Measurements from ENCODE around the gene C3orf20.

C3orf20 gene

DNA sequence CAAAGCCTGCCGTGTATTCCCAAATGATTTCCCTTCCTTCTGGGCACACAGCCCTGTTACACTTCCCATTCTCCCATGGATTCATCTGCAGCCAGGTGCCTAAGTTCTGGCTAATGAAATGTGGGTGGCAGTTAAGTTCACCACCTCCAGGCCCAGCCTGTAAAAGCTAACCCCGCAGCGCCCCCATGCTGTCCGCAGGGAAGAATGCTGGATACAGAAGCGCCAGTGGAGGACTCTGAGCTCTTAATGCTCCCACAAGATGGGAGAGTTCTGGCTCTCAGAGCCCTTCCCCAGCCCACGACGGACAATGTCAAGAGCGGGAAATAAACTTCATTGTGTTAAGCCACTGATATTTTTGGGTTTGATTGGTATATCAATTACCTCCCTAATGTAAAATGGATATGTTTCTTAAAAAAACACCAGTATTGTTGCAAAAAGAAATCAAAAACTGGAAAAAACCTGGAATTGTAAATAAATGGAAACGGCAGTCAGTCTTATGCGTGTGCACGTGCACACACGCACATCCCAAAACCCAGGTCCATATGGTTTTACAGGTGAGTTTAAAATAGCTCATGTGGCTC is 106.1 kb downstream of the C3orf20 start:
- DNase-seq = no peak

DNA sequence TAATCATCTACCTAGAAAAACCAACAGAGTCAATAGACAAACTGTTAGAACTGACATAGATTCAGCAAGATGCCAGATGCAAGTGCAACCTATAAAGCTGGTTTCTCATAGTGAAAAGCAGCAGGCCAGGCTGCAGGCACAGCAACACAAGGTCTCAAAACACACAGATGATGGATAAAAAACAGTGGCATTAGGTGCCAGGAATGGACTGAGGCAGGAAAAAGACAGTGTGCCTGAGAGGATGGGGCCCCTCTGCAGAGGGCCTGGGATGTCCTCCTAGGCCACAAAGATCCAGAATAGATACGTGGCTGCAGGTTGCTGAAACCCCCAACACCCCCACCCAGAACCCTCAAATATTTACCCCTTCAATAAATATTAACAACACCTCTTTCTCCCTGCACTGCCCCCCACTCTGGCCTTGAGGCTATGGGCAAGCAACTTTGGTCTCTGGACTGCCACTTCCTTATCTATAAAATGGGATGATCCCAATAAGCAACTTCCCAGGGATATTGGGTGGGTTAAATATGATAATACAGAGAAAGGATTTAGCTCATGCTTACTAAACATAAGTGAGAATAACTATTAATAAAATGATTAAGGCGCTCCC is 108.6 kb downstream of the C3orf20 start:
- DNase-seq = no peak

- DNase-seq = no peak
Observed at GRCh38 chr3:14784087-14784681, 109.2 kb downstream of the C3orf20 start.

DNA sequence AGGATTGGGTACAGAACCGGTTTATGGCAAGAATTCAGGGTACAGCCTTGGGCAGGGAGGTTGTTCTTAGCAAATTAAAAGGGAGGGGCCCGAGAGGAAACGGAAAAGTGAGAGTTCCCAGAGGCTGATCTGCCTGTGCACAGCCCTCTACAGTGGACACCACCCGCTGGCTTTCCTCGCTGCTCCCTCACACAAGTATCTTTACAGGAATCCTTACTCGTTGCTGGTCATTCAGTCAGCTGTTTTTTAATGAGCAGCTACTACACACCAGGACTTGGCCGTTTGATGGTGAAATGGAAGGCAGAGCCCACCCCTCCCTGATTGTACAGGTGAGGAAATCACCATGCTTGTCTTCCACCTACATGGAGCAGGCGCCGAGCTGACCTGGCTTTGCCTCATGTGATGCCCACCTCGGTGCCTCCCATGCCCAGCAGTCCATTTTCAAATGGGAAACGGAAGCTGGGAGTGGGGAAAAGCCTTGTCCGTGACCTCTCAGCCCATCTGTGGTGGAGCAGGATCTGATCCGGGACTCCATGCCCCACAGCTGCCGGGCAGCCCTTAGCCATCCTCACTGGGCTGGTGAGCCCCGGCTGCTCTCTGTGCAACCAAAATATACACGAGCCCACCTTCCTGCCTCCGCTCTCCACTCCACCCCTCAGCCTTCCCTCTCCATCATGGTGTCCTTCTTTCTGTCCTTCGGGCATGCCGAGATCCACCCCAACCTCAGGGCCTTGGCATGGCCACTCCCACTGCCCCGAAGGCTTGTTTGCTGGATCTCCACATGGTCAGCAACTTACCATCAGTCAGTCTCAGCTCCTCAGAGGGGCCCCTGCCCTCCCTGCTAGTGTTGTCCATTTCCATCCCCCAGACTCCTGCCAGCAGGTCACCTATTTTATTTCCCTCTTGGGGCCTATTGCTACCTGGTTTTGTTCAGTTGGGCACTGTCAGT is 110.5 kb downstream of the C3orf20 start:
- no peak for DNase-seq

- DNase-seq = no peak
Observed at GRCh38 chr3:14786369-14786768, 111.4 kb downstream of the C3orf20 start.

DNA sequence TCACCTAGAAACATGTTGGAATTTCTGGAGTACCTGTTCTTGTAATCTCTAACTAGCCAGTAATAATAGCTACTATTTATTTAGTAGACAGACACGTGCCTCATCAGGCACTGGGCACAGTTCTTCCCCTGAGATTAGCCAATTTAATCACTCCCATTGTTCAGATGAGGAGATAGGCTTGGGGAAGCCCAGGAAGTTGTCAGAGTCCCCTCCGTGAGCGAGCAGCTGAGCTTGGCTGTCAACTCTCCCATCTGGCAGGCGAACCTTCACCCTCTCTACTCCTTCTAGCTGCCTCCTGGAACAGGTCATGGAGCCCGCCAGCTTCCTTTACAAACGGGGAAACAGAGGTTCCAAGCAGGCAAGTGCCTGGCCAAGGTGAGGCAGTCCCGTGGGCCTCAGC is 112.7 kb downstream of the C3orf20 start:
- DNase-seq = no peak

DNA sequence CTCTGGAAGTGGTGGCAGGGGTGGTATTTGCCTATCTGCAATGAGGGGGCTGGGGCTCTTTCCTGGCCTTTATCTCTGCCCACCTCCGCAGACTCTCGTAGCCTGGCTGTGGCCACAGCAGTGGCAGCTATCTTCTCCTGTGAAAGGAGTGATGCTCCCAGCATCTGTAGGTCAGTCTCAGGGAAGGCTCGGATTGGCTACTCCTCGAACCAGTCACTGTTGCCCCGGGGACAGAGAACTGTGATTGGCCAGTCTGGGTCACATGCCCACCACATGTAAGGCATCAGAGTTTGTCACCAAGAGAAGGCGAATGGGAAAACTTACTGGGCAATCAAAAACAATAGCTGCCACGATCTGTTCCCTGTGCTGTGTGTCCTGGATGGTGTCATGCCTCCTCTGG is 113.7 kb downstream of the C3orf20 start:
- DNase-seq = no peak

- no peak for DNase-seq
Observed at GRCh38 chr3:14789221-14789620, 114.3 kb downstream of the C3orf20 start.

GRCh38 chr3:14789640-14790285 is 114.8 kb downstream of the C3orf20 start:
- no peak for DNase-seq

DNA sequence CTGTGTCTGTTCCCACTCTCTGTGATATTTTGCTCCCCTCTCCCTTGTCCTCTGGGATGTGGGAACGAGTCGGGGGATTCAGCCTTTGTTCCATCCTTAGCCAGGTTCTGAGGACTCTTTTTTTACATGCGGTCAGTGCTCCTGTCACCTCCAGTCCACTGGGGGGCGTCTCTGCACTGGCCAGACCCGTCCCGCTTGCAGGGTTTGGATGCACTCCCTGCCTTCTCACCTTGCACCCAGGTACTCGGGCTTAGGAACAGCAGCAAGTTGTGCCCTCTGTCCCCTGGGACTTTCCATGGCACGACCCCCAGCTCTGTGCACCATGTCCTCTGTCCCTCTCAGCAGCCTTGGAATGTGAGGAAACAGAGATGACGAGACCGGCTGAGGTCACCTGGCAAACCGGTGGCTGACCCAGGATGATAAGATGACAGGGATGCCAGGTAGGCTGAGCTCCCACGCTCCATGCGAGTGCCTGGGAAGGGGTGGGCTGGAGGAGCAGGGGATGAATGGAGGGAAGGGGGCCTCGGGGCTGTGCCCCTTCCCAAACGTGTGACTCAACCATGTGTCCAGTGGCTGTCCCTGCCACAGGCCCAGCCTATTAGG is 116.5 kb downstream of the C3orf20 start:
- no peak for DNase-seq

DNA sequence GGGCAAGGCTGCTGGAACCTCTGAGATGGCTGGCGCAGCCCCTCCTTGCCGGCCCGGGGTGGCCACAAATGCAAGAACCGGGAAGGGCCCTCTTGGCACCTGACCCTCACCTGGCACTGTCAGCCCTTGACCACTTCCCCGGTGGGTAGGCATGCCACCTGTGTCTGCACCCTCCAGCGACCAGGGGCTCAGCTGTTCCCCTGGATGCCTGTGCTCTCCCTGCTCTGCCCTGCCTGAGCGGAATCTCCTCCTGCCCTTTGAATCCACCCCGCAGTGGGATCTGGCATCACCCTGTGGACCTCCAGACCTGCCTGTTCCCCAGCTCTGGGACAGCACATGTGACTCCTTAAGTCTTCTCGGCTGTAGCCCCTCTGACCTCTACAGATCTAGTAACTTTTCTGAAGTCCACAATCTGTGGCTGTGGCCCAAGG is 117.8 kb downstream of the C3orf20 start:
- no peak for DNase-seq

DNA sequence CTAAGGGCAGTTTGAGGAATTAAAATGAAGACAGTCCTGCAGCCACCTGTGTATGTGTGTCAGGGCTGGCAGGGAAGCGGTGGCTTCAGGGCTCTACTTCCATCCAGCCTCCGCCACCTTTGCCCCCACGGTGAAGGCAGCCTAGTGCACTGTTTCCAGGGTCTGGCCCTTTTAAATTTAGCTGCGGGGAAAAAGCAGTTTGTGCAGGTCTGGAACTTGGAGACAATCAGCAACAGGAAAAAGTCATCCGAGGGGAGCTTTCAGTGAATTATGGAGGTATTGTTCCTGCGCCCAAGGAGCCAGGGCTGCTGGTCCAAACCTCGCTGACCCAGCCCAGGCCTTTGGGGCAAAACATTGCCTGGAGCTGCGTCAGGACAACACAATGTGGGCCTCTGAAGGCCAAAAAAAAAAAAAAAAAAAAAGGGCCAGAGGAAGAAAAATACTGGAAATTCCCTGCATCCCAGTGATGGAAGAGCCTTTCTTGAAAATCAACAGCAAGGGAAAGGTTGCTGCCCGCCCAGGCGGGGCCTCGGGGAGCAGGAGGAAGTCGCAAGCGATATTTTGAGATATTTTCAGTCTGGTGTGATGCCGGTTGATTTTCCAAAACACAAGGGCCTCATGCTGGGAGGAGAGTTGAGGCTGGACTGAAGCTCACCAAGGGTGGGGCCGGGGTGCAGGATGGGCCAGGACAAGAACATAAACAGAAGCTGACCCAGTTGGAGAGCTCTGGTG is 118.4 kb downstream of the C3orf20 start:
- DNase-seq = no peak

GRCh38 chr3:14793858-14794234 is 118.9 kb downstream of the C3orf20 start:
- no peak for DNase-seq

DNA sequence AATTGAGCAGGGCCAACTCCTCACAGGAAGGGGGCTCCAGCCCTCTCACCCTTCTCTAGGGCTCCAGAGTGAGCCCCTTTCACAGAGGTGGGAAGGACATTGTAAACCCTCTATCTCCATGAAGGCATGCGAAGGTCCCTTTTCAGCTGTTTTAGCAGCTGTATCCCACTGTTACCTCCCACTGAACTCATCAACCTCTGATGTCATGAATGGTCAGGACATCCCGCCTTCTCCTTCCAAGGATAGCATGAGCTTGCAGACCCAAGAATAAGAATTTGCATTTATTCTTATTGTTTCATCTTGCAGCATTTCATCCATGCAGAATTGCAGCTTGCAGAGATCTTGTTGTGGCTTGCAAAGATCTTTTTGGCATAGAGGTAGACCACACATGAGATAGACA is 119.5 kb downstream of the C3orf20 start:
- DNase-seq = no peak

DNA sequence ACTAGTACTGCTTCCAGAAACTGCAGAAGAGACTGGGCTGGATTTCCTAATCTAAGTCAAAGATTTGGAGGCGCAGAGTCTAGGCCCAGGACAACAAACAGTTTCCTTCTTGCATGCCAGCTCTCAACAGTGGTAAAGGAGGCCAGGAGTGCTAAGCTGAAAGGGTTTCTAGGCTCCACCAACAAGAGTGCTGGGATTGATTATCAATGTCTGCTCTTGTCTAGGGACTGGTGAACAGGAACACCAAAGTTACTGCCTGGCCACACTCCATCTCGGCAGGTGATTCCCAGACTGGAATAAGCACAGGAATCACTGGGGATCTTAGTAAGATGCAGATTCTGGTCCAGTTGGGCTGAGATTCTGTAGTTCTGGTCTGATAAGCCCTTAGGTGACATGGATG is 121.1 kb downstream of the C3orf20 start:
- DNase-seq = no peak

DNA sequence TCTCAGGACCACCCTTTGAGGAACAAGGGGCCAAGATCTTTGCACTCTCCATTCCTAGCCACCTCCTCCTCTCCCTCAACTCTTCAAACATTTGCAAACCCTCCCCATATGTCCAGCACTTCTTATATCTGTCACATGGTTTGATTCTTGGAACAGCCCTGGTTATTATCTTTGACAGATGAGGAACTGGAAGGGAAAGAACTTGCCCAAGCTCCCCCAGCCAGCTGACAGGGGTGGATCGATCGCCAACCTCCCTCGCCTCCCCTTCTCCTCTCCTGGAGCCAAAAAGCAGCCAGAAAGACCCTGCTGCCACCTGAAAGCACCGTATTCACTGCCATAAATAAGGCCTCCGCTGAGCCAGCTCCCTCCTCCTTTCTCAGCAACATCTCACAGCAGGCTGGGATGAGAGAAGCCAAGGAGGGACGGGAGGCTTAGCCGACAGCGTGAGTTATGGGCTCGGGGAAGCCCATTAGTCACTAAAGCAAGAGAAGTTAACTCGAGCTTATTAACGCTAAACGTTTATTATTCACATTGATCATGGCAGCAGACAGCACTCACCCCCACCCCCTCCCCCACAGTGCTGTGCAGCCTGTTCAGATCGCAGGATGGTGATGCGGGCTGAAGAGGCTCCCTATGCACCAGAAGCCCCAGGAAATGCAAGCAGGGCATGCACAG is 121.6 kb downstream of the C3orf20 start:
- no peak for DNase-seq

DNA sequence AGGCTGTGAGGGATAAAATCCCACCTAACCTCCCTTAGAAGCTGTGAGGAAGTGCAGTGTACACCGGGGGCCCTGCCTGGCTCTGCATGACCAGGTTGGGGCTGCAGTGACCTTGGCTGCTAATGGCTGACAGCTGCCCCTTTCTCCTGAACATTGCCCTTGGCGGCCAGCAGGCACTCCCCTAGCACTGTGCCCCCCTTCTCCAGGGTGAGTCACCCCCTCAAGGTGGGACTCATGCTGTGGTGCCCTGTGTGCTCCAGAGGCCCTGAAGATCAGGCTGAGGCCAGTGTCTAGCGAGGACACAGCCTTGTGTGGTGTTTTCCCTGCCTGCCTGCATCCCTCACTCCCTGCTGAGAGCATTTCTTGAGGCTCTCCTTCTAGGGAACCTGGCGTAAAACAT is 122.8 kb downstream of the C3orf20 start:
- no peak for DNase-seq

DNA sequence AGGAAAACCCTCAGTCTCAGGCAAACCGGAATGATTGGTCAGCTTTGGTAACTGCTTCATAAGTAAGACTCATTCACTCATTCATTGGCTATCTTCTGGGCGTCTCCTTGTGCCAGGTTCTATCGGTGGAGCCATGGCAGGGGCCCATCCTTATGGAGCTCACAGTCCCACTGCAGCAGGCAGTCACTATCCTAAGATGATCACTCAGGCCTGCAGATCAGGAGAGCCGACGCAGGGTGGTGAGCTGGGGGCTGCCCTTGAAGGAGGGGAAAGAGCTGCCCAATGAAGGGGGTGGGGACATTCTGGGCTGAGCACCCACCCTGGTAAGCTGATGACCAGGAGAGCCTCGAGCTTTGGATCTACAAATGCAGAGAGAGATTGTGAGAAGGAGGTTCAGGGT is 123.3 kb downstream of the C3orf20 start:
- DNase-seq = no peak

DNA sequence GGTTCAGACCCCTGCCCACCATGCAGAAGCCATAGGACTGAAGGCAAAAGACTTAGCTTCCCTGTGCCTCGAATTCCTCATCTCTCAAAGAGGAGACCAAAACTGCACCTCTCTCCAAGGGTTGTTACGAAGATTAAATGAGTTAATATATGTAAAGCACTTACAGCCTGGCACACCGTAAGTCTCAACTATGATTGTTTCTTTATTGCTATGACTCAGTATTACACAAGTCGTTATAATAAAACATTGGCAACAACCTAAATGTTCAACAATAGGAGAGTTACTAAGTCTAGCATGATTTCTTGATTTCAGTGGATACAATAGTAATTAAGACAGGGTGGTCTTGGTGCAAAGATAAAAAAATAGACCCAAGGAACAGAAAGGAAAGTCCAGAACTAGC is 124.2 kb downstream of the C3orf20 start:
- no peak for DNase-seq

GRCh38 chr3:14801031-14801430 is 126.1 kb downstream of the C3orf20 start:
- DNase-seq = no peak

DNA sequence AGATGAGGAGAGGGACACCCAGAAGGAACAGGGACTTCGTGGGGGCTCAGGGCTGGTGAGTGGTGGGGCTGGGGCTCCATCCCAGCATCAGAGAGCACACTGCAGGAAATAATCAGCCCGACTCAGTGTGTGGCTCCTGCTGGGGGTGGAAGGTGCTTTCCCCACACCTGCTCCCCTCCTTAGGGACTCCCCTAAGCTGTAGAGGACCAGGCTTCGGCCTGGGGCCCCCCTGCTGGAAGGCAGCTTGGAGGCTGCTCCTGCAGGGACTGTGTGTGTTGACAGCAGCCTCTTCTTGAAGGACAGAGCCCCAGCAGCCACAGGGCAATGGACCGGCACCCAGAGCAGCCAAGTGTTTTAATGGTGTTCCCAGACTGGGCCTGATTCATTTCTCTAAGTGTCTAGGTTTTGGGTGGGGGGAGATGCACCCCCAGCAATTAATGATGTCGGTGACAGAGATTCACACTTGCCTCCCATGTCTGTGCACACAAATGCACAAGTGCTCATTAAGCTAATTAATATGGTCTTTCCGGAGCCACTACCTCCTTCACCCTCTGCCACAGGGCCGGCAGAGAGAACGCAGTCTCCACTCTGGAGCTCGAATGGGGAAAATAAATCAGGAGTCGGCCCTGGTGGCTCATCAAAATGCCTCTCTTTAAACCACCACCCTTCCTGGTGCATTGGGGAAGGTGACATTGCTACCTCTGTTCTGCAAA is 126.9 kb downstream of the C3orf20 start:
- no peak for DNase-seq

Data from CD4-positive, alpha-beta T cell treated with Interferon gamma for 1 hour (primary cell).